Measurements from ENCODE around the gene RPL27A. TPM values are rescaled to one million over a fixed set of nuclear protein-coding genes. Genes with fewer than 3 reads are reported as not detected.
A peak's percentile ranks its signal among the peaks of the same experiment; 100 is the strongest.

RPL27A gene
- total RNA-seq, 1 experiment from 2014 or later: 1,305 TPM

DNA sequence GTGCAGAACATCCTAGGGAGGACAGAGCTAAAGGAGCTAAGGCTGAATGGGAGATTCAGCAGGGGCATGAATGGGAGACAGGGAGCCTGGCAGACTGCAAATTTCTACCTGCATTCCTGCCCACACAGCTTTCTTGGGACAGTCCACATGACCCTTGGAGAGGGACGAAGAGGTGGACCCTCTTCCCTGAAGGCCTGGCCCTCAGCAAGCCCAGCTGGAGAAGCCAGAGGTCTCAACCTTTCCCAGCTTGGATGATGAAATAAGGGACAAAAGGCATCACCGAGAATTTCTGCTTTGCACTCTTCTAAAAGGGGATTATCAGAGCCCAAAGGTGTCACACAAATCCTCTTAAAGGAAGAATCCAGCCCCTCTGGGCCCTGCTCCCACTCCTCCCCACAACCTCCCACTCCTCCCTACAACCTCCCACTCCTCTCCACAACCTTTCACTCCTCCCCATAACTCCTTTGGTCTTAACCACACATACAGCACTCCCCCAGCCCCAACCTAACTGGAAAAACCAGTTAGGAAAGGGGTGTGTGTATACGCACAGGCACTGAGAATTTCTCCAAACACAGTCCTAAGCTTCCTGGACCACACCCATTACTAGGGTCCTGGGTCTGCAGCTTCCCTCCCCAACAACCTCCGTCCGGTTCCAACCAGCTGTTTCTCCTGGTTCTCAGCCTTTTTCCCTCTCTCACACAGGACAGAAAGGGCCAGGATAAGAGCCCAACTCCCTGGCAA is 38.4 kb downstream of the RPL27A start:
- no peak for DNase-seq (ENCODE audit: low read depth)

DNA sequence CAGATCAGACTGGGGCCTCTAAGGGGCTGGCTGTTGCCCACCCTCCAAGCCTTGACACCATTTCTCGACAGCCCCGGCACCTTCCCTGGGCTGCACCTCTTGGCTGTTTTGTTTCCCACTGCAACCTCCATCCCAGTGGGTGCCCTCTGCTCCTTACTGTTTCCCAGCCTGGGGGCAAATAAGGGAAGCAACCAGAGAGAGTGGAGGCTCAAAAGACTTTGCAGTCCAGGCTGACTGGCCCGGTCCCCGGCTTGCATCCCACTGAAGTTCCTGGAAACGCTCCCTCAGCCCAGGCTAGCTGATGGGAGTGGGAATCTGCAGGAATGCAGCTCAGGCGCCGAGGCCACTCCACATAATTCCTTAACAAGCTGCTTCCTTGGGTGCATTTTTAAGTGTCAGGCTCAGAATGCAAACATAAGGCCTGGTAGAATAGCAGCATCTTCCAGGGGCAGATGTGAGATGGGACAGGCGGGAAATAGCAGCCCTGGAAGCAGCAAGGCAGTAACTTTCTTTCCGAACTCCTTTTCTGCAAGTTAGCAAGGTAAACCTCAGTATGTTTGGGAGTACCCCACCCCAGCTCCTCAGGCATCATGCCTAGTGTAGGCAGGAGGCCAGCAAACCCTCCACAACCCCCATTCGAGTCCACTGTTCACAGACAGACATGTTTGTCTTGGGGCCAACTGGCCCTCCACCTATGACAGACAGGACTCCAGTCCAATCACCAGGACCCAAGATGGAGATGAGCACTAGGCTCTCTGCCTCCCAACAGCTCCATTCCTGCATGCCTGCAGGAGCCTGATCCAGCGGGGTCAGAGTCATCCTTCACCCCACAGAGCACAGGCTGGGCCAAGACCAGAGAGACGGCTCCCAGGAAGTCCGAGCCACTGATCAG is 39.3 kb downstream of the RPL27A start:
- no peak for DNase-seq (ENCODE audit: low read depth)

DNA sequence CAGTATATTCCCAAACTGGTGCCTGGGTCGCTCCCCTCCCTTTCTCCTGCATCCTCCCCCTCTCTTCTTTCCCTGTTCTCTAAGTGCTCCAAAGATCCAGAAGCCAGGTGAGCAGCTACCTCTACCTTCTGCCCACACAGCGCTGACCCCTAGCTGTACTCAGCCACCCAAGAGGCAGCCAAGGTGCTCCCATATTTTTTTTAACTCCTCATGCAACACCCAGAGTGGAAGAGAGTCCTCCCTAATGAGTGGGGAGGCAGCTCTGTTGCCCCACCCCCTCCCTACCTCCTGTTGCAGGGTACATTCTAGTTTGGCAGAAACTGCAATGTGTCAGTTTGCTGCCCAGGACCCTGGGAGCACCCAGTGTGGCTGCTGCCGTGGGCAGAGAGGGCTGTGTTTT is 40.2 kb downstream of the RPL27A start:
- DNase-seq (ENCODE audit: low read depth): no peak

DNA sequence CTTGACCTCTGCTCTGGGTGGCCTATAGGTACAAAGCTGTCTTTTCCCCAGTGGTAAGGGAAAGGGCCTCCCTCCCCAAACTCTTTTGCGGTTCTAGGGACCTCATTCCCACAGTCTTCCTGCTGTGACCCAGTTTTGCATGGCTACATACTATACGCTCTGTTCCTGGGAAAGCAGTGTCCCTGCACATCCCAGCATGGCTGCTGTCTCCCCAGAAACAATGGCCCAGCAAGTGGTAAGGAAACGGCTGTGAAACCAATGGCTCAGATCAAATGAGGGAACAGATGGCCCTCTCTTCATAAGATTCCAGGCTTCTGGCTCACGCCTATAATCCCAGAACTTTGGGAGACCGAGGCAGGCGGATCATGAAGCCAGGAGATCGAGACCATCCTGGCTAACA is 41.1 kb downstream of the RPL27A start:
- no peak for DNase-seq (ENCODE audit: low read depth)

DNA sequence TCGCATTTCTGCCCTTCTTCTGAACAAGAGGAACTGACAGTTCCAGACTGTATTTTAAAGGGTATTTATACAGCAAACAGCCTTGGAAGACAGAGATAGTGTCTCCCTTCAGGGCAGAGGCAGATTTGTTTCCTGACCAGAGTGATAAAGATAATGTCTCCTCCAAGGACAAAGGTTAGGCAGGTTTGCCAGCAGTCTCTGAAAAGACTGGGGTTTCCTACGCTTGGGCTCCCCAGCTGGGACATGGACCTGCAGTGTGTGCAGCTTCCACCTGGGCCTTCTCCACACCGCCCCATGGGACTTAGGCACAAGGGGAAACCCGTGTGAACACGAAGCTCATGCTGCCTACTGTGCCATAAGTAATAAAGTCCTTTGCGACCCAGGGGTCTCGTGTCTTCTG is 42.1 kb downstream of the RPL27A start:
- DNase-seq (ENCODE audit: low read depth): no peak

DNA sequence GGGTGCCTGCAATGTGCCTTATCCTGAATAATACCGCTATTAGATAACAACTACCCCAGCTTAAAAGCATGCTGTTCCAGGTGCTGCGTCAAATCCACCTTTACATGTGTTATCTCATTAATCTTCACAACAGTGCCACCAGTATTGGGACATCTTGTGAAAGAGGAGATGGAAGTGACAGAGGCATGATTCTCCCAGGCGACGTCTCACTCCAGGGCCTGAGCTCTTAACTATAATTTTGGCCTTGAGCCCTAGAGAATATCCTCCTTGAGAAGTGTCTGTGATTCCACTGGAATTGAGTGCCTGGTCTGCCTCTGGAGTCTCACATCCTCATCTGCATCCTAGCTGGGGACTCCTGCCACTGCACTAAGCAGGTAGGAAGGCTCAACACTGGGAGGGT is 43.8 kb downstream of the RPL27A start:
- no peak for DNase-seq (ENCODE audit: low read depth)

DNA sequence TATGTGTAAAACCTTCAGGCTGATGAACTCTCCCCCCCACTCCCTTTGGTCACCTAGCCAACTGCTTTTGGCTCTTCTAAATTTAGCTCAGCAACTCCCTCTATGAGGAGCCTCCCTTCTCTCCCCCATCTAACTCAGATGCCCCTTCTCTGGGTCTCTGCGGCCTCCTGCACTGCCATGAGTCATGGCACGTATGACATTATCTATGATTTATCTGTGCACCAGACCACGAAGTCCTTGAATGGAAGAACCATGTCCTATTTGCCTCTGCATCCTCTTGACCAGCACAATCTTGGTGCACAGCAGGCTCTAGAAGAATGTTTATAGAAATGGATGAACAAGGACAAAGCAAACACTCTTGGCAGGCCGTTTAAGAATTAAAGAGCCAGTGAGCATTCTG is 46.0 kb downstream of the RPL27A start:
- peak; percentile 66 for DNase-seq (ENCODE audit: low read depth)

DNA sequence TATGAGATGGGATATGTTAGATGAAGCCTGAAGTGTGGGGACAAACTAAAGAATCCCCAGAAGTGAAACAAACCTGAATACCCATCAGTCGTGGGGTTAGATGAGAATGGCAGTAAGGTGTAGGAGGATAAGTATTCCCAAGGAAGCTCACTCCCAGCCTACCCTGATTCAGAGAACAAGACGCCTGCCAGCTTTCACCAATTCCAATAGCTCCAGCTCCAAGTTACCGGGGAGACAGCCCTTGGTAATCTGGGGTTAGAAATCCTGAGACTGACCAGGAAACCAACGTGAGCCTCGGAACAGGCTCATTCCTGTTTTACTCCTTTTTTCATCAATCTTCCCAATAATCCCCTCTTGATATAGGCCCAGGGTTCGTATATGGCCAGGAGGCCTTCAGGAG is 46.5 kb downstream of the RPL27A start:
- DNase-seq (ENCODE audit: low read depth): no peak

DNA sequence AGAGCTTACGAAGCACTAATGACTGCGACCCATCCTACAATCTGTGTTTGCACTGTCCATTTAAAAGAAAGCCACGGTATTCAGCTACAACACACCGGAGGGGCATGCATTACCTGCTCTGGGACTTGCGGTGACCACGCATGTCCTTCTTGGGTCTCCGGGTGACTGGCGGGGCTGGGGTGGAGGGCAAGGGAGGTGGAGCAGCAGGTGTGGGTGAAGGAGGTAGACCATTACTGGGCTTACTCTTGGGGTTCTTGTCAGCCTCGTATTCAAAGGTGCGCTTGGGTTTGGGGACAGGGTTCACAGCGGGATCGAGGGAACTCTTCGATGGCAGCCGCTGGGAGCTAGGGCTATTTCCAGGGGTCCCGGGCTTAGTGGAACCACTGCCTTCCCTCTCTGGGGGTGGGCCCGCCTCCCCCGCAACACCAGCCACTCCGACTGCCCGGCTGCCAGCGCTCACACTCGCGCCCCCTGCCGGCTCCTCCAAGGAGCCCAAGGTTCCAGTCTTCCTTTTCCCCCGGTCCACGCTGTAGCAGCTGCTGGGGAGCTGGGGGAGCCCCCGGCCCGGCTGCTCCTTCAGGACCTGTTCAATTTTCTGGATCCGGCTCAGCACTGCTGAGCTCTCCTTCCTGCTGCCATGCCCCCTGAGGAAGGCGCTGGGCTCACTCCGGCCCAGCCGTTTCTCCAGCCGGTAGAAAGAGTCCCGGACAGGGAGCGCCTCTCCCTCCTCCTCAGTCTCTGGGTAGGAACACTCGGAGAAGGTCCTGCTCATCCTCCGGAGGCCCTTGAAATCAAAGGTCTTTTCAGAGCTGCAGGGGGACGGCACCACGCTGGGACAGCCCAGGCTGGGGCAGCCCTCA is 47.5 kb downstream of the RPL27A start:
- no peak for DNase-seq (ENCODE audit: low read depth)

DNA sequence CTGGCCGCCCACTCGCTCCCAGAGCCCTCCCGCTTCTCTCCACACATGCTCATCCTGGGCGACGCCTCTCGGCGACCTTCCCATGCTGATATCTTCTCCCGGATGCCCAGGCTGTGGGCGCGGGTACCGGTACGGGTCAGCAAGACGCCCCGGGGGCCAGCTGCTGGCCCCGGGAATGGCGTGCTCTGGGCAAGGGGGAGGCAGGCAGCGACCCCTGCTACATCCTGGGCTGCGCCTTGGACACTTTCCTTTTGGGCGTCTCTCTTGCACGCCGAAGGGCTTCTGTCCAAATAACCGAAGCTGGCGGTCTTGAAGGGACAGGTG is 48.1 kb downstream of the RPL27A start:
- no peak for DNase-seq (ENCODE audit: low read depth)

DNA sequence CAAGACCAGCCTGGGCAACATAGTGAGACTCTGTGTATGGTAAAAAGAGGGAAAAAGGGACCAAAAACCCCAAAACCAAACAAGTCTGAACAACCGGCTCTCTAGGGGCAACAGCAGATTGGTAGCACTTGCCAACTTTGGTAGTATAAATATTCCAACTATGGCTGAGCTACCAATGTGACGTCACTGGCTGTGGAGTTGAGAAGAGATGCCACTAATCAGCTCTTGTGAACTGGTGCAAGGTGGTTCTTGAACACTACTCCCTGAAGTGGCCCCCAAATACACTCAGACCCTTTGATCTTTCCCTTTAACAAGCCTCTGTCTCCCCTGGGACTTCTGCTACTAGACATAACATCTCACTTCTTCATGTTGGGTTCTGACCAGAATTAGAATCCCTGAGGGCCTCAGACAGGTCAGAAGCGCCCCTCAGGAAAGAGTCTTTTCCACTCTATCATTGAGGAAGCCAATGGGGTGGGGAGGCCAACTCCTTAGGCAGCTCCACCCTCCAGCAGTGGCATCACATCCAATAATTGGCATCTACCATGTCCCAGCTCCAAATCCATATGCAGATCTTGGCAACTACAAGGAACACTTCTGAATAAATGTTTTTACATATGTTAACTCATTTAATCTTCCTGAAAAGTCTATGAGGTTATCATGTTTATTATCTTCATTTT is 49.2 kb downstream of the RPL27A start:
- no peak for DNase-seq (ENCODE audit: low read depth)

DNA sequence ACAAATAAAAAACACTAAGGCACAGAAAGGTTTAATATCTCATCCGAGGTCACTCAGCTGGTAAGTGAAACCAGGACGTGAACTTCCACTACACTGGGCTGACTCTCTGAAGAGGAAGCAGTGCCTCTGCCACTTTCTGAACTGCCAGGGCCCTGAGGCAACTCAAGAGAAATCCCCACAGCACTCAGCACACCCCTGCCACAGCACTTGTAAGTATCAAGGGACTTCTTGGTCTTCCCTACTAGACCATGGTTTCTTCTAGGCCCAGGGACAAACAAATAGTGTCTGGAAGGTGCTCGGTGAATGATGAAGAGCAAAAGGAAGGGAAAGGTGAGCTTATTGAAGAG is 49.7 kb downstream of the RPL27A start:
- no peak for DNase-seq (ENCODE audit: low read depth)

DNA sequence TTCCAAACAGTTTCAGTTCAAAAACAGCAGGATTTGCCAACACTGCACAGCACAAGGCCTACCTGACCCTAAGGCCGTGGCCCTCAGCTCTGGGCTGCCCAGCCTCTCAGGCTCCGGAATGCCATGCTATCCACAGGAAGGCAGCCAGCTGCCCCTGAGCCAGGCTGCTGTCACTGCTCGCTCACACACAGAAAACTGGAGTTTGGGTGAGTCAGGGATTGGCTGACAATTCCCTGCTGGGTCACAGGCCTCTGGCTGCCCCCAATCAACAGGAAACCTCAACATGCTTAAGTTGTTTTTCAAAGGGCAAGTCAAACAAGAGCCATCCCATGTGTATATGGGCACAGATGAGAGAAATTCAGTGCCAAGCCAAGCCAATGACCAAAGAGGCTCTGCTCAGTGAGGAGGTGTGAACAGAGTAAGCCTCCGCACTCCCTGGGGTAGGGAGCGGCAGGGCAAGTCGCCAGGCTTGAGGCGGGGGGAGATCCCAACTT is 50.2 kb downstream of the RPL27A start:
- peak; percentile 94 for DNase-seq (ENCODE audit: low read depth)

DNA sequence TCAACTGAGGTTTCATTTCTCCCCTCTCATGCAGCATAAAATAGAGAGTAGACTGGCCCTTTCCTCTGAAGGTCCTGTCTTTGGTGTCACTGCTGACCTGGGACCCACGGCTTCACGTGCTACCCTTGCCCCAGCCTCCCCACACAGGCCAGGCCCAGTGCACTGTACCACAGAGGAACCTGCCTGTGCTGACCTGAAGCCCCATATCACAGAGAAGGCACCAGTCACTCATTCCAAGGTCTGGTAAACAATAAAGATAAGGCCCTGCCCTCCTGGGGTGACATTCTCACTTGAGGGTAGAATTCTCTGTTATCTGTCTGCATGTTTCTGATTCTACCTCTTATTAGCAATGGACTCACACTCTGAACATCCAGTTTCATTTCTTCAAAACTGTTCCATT is 51.3 kb downstream of the RPL27A start:
- DNase-seq (ENCODE audit: low read depth): no peak

DNA sequence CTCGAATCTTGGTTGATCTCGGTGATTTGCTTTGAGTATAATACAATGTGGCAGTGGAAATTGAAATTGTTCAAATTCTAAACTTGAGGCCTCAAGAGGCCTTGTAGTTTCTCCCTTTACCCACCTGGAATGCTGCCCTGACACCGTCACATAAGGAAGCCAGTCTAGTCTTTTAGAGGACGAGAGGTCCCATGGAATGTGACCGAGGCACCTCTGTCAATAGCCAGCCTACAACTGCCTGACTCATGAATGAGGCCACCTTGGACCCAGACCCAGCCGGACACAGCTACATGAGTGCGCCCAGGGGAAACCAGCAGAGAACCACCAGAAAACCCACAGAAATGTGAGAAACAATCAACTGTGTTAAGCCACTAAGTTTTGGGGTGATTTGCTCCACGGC is 52.5 kb downstream of the RPL27A start:
- no peak for DNase-seq (ENCODE audit: low read depth)

DNA sequence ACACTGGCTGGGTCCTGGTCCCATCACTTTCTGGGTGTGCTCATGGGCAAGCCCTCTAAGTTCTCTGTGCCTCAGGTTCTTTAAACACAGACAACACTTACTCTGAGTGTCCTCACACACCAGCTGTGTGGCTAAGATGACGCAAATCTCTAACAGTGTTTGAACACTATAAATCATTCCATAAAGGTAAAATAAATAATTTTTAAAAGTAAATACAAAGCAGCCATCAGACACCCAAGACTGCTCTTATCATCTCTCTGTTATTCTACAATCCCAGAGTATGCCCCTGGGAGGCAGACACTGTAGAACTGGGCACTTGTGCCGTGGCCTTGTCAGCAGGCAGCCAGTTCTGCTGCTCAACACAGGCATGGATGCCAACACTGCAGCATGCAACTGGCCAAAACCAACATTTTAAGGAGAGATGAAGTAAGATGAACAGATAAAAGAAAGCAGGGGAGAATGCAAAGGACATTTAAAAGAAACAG is 56.8 kb downstream of the RPL27A start:
- DNase-seq (ENCODE audit: low read depth): no peak

Small RNA genes within 50 kb of the gene (small RNA-seq; reads per million reads assigned to genes)
- not detected for gene SNORA3A
- 7.5 reads per million, percentile 90 among the genes with 10 or more reads in this experiment for gene SNORA3B

Other genes with a start within 250 kb of the RPL27A start
- 8.6 and 11.6 TPM in 2 replicates for gene STK33, start 88.6 kb upstream of the RPL27A start, total RNA-seq (2014; rRNA removed; shearing (Covaris generic))
- 5.2 and 6.7 TPM in 2 replicates for gene TRIM66, start 127 bp upstream of the RPL27A start, total RNA-seq (2014; rRNA removed; shearing (Covaris generic))
- 30.3 and 34.1 TPM in 2 replicates for gene AKIP1, start 228.4 kb downstream of the RPL27A start, total RNA-seq (2014; rRNA removed; shearing (Covaris generic))

All from HT1080 (cell line).